Nephron progenitor cell (in vitro differentiated cells): Measurements from ENCODE around the gene UBE2J1.
"Not testable (repeated sequence)": the region's sequence is repeated elsewhere in the genome, so short reads cannot be mapped to it uniquely, and the experiment has no call there.

ENCODE experiments used
- DNase-seq: peaks from one replicate; pipeline ENCODE4 v3.0.0; 2021
- H3K27ac Mint-ChIP-seq: 2 replicates; pipeline ENCODE4 v1.8.0; 2021; ENCODE audit warnings: mild to moderate bottlenecking, moderate library complexity, mixed read lengths
- H3K27me3 Mint-ChIP-seq: 2 replicates; pipeline ENCODE4 v1.8.0; 2021; ENCODE audit warnings: mild to moderate bottlenecking, low read depth, mixed read lengths; ENCODE audit not compliant: poor library complexity
- H3K36me3 Mint-ChIP-seq: 2 replicates; pipeline ENCODE4 v1.8.0; 2021; ENCODE audit warnings: low read depth, mixed read lengths
- H3K4me1 Mint-ChIP-seq: 2 replicates; pipeline ENCODE4 v1.8.0; 2021; ENCODE audit warnings: mixed read lengths
- H3K4me3 Mint-ChIP-seq: 2 replicates; pipeline ENCODE4 v1.8.0; 2021; ENCODE audit warnings: mild to moderate bottlenecking, moderate library complexity, mixed read lengths
- H3K9me3 Mint-ChIP-seq: 2 replicates; pipeline ENCODE4 v1.8.0; 2021; ENCODE audit warnings: mild to moderate bottlenecking, moderate library complexity, mixed read lengths
- TF ChIP-seq, protein P1 (sequence below): fragments of 200-600 bp; sonication (generic); IDR thresholded peaks from 2 replicates; pipeline ENCODE4 v1.5.0; 2021; ENCODE audit warnings: antibody characterized with exemption

The UBE2J1 gene

GRCh38 chr6:89297695-89298351, 54.7 kb downstream of the UBE2J1 start:
- Mint-ChIP-seq H3K27ac (peak overlapping the region; percentile 75), H3K4me3 (no peak overlapping the region)
- DNase-seq: no peak

DNA sequence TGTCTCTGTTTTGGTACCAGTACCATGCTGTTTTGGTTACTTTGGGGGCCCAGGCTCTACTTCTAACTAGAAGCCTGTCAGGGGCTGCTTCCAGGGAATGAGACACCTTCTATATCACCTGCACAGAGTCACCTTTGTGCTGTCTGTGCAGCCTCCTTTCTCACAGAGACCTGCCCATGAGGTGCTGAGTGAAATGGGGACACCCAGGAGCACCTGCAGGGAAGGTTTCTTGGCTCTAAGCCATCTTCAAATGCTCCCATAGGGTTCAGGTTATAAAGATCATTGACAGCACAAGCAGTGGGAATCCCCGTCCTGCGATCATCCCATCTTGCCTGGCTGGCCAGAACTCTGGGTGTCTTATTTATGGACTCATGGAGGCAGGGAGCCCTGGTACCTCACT, 56.5 kb downstream of the UBE2J1 start:
- H3K27me3 Mint-ChIP-seq: peaks cover 4% of the 10 kb centered on the region
- no peaks in the 10 kb centered on the region for H3K9me3 Mint-ChIP-seq
- TF ChIP-seq, protein P1, sequence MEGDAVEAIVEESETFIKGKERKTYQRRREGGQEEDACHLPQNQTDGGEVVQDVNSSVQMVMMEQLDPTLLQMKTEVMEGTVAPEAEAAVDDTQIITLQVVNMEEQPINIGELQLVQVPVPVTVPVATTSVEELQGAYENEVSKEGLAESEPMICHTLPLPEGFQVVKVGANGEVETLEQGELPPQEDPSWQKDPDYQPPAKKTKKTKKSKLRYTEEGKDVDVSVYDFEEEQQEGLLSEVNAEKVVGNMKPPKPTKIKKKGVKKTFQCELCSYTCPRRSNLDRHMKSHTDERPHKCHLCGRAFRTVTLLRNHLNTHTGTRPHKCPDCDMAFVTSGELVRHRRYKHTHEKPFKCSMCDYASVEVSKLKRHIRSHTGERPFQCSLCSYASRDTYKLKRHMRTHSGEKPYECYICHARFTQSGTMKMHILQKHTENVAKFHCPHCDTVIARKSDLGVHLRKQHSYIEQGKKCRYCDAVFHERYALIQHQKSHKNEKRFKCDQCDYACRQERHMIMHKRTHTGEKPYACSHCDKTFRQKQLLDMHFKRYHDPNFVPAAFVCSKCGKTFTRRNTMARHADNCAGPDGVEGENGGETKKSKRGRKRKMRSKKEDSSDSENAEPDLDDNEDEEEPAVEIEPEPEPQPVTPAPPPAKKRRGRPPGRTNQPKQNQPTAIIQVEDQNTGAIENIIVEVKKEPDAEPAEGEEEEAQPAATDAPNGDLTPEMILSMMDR: no peak
- H3K4me1 Mint-ChIP-seq: peaks cover 26% of the 10 kb centered on the region
- DNase-seq: no peak
- H3K4me3 Mint-ChIP-seq: no peak overlapping the region
- no peak overlapping the region for H3K27ac Mint-ChIP-seq
- H3K36me3 Mint-ChIP-seq: no peaks in the 10 kb centered on the region

More at GRCh38 chr6:89297695-89298351, 54.7 kb downstream of the UBE2J1 start:
- H3K27me3 Mint-ChIP-seq: peaks cover 4% of the 10 kb centered on the region
- H3K9me3 Mint-ChIP-seq: peaks cover 11% of the 10 kb centered on the region
- no peaks in the 10 kb centered on the region for H3K36me3 Mint-ChIP-seq
- TF ChIP-seq, protein P1: no peak
- peaks cover 24% of the 10 kb centered on the region for H3K4me1 Mint-ChIP-seq

DNA sequence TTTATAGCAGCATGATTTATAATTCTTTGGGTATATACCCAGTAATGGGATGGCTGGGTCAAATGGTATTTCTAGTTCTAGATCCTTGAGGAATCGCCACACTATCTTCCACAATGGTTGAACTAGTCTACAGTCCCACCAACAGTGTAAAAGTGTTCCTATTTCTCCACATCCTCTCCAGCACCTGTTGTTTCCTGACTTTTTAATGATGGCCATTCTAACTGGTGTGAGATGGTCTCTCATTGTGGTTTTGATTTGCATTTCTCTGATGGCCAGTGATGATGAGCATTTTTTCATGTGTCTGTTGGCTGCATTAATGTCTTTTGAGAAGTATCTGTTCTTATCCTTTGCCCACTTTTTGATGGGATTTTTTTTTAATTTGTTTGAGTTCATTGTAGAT, 57.4 kb downstream of the UBE2J1 start:
- DNase-seq: not testable (repeated sequence)

GRCh38 chr6:89291256-89291819, 61.2 kb downstream of the UBE2J1 start:
- no peak overlapping the region for H3K4me3 Mint-ChIP-seq
- TF ChIP-seq, protein P1: no peak
- peaks cover 3% of the 10 kb centered on the region for H3K27me3 Mint-ChIP-seq
- DNase-seq: no peak
- H3K36me3 Mint-ChIP-seq: no peaks in the 10 kb centered on the region
- H3K27ac Mint-ChIP-seq: peak overlapping the region; percentile 4
- H3K9me3 Mint-ChIP-seq: no peaks in the 10 kb centered on the region
- H3K4me1 Mint-ChIP-seq: peaks cover 15% of the 10 kb centered on the region

More for the DNA sequence above, 57.4 kb downstream of the UBE2J1 start:
- not testable (repeated sequence) for H3K27ac Mint-ChIP-seq, H3K36me3 Mint-ChIP-seq, H3K9me3 Mint-ChIP-seq, H3K4me3 Mint-ChIP-seq, H3K27me3 Mint-ChIP-seq
- H3K4me1 Mint-ChIP-seq: peaks cover 30% of the 10 kb centered on the region

- H3K4me1 Mint-ChIP-seq: peaks cover 22% of the 10 kb centered on the region
- H3K27me3 Mint-ChIP-seq: peaks cover 3% of the 10 kb centered on the region
- H3K4me3 Mint-ChIP-seq: no peak overlapping the region
- no peaks in the 10 kb centered on the region for H3K9me3 Mint-ChIP-seq
- no peak overlapping the region for H3K27ac Mint-ChIP-seq
- H3K36me3 Mint-ChIP-seq: no peaks in the 10 kb centered on the region
- TF ChIP-seq, protein P1: no peak
- no peak for DNase-seq
These were observed 61.9 kb downstream of the UBE2J1 start for GRCh38 chr6:89290401-89291155.

- DNase-seq: no peak
- H3K27me3 Mint-ChIP-seq: peaks cover 3% of the 10 kb centered on the region
- H3K4me1 Mint-ChIP-seq: peaks cover 22% of the 10 kb centered on the region
- no peak overlapping the region for H3K27ac Mint-ChIP-seq
- no peaks in the 10 kb centered on the region for H3K36me3 Mint-ChIP-seq
- TF ChIP-seq, protein P1: no peak
- H3K4me3 Mint-ChIP-seq: no peak overlapping the region
- no peaks in the 10 kb centered on the region for H3K9me3 Mint-ChIP-seq
These were observed 62.8 kb downstream of the UBE2J1 start for GRCh38 chr6:89289710-89290109.
